IMR-90 (cell line): Measurements from ENCODE around the gene AANAT. TPM values are rescaled to one million over a fixed set of nuclear protein-coding genes. Genes with fewer than 3 reads are reported as not detected.

Experiments
- ATAC-seq: fragments of 200-7000 bp; cut with Tn5 transposase; 2 replicates; pipeline ENCODE4 v1.9.1; 2020; ENCODE audit warnings: low read depth, mild to moderate bottlenecking, moderate library complexity
- BruUV-seq: library from RNA; stranded (reverse); fragments of 400-500 nt; replicated peaks from 2 replicates; lab custom pipeline; 2021; lab: Mats Ljungman, UMichigan
- CTCF ChIA-PET: fragments of 300-600 bp; formaldehyde crosslinking; extraction: SDS; loops from one replicate; lab custom pipeline; 2021; ENCODE audit warnings: antibody characterized with exemption; lab: Yijun Ruan, JAX
- POLR2A ChIA-PET: fragments of 300-600 bp; sonication (Branson Sonifier 250); formaldehyde crosslinking; loops from one replicate; lab custom pipeline; 2022; ENCODE audit warnings: antibody characterized with exemption; ENCODE audit not compliant: unreplicated experiment; lab: Charles Lee
- DNase-seq: peaks from one replicate; pipeline ENCODE4 v3.0.0; 2013
- H2AFZ ChIP-seq: replicated peaks from 2 replicates; pipeline ENCODE3; 2013; ENCODE audit warnings: low read length, mild to moderate bottlenecking; ENCODE audit not compliant: poor library complexity
- H2AK5ac ChIP-seq: 2 replicates; pipeline ENCODE4 v1.6.1; 2013; ENCODE audit warnings: low read depth, low read length, inconsistent platforms
- H2AK9ac ChIP-seq: replicated peaks from 2 replicates; pipeline ENCODE3; 2013; ENCODE audit warnings: mild to moderate bottlenecking, low read depth, low read length, moderate library complexity; ENCODE audit not compliant: poor library complexity
- H2BK120ac ChIP-seq: 2 replicates; pipeline ENCODE4 v1.6.1; 2013; ENCODE audit warnings: low read depth, low read length, inconsistent platforms
- H2BK15ac ChIP-seq: 3 replicates; pipeline ENCODE4 v1.6.1; 2013; ENCODE audit warnings: low read depth, low read length, inconsistent platforms
- H2BK20ac ChIP-seq: 2 replicates; pipeline ENCODE4 v1.6.1; 2013; ENCODE audit warnings: low read depth, mild to moderate bottlenecking, inconsistent platforms, low read length, moderate library complexity
- H2BK5ac ChIP-seq: 2 replicates; pipeline ENCODE4 v1.6.1; 2013; ENCODE audit warnings: mild to moderate bottlenecking, low read depth, low read length, inconsistent platforms; ENCODE audit not compliant: poor library complexity, severe bottlenecking
- H3K14ac ChIP-seq: replicated peaks from 2 replicates; pipeline ENCODE4 v1.6.1; 2013; ENCODE audit warnings: low read depth, low read length, inconsistent platforms
- H3K18ac ChIP-seq: 2 replicates; pipeline ENCODE4 v1.6.1; 2013; ENCODE audit warnings: low read depth, low read length, control low read depth
- H3K23ac ChIP-seq: 2 replicates; pipeline ENCODE4 v1.6.1; 2013; ENCODE audit warnings: low read depth, low read length, inconsistent platforms
- H3K27ac ChIP-seq: 2 replicates; pipeline ENCODE4 v1.5.1; 2013; ENCODE audit warnings: mild to moderate bottlenecking, control low read depth, low read length; ENCODE audit not compliant: insufficient read depth
- H3K27me3 ChIP-seq: 2 replicates; pipeline ENCODE4 v1.6.1; 2013; ENCODE audit warnings: low read length; ENCODE audit not compliant: control insufficient read depth, insufficient read depth
- H3K36me3 ChIP-seq: 2 replicates; pipeline ENCODE4 v1.6.1; 2013; ENCODE audit warnings: low read length, mixed read lengths; ENCODE audit not compliant: control insufficient read depth, insufficient read depth
- H3K4ac ChIP-seq: 2 replicates; pipeline ENCODE4 v1.6.1; 2013; ENCODE audit warnings: low read depth, low read length, inconsistent platforms
- H3K4me1 ChIP-seq: 2 replicates; pipeline ENCODE4 v1.6.1; 2013; ENCODE audit warnings: low read length, mixed read lengths; ENCODE audit not compliant: control insufficient read depth, insufficient read depth
- H3K4me2 ChIP-seq: 2 replicates; pipeline ENCODE4 v1.6.1; 2013; ENCODE audit warnings: low read depth, mild to moderate bottlenecking, control low read depth, low read length, moderate library complexity
- H3K4me3 ChIP-seq: 2 replicates; pipeline ENCODE4 v1.5.1; 2013; ENCODE audit warnings: low read depth, mild to moderate bottlenecking, control low read depth, low read length, moderate library complexity; ENCODE audit not compliant: insufficient read depth
- H3K56ac ChIP-seq: 2 replicates; pipeline ENCODE4 v1.6.1; 2013; ENCODE audit warnings: low read length, inconsistent platforms; ENCODE audit not compliant: insufficient read depth; ENCODE audit errors: extremely low read depth
- H3K79me1 ChIP-seq, 2 experiments: 2 replicates each; pipeline ENCODE4 v1.6.1; 2013; ENCODE audit warnings: low read length in 2 of 2, inconsistent platforms in 1 of 2, low read depth in 1 of 2
- H3K9ac ChIP-seq: 2 replicates; pipeline ENCODE4 v1.6.1; 2013; ENCODE audit warnings: low read depth, low read length, control low read depth
- H3K9me1 ChIP-seq: 2 replicates; pipeline ENCODE4 v1.6.1; 2013; ENCODE audit warnings: low read length, inconsistent platforms; ENCODE audit not compliant: insufficient read depth
- H3K9me3 ChIP-seq: 2 replicates; pipeline ENCODE4 v1.6.1; 2013; ENCODE audit warnings: low read length; ENCODE audit not compliant: control insufficient read depth, insufficient read depth
- H4K20me1 ChIP-seq: 2 replicates; pipeline ENCODE4 v1.6.1; 2013; ENCODE audit warnings: low read length, inconsistent platforms; ENCODE audit not compliant: insufficient read depth
- H4K5ac ChIP-seq: 2 replicates; pipeline ENCODE4 v1.6.1; 2013; ENCODE audit warnings: mild to moderate bottlenecking, low read depth, low read length, control low read depth
- H4K8ac ChIP-seq, 2 experiments: 2 replicates each; pipeline ENCODE4 v1.6.1; 2013; ENCODE audit warnings: low read depth in 2 of 2, low read length in 2 of 2, control low read depth in 1 of 2, inconsistent platforms in 1 of 2
- H4K91ac ChIP-seq: 2 replicates; pipeline ENCODE4 v1.6.1; 2013; ENCODE audit warnings: low read depth, low read length, inconsistent platforms; ENCODE audit not compliant: insufficient read depth
- BHLHE40 ChIP-seq: fragments of 150-350 bp; IDR thresholded peaks from 2 replicates; pipeline ENCODE4 v1.6.1; 2016; ENCODE audit warnings: mild to moderate bottlenecking, low read depth, low read length
- CEBPB ChIP-seq: IDR thresholded peaks from 2 replicates; pipeline ENCODE4 v1.6.1; 2012; ENCODE audit warnings: low read depth, low read length, improper control_type of control experiment
- CTCF ChIP-seq: conservative IDR thresholded peaks from 2 replicates; pipeline ENCODE4 v1.5.1; 2012; ENCODE audit warnings: mild to moderate bottlenecking, low read depth, low read length, improper control_type of control experiment
- ELK1 ChIP-seq: fragments of 150-350 bp; IDR thresholded peaks from 2 replicates; pipeline ENCODE4 v1.6.1; 2016; ENCODE audit warnings: low read depth, mild to moderate bottlenecking, low read length, moderate library complexity, borderline replicate concordance
- FOS ChIP-seq: fragments of 150-350 bp; IDR thresholded peaks from 2 replicates; pipeline ENCODE4 v1.6.1; 2016; ENCODE audit warnings: low read depth, low read length
- MAFK ChIP-seq: IDR thresholded peaks from 2 replicates; pipeline ENCODE4 v1.6.1; 2012; ENCODE audit warnings: low read depth, low read length, improper control_type of control experiment
- MAZ ChIP-seq: IDR thresholded peaks from 2 replicates; pipeline ENCODE4 v1.6.1; 2012; ENCODE audit warnings: low read depth, mild to moderate bottlenecking, low read length, improper control_type of control experiment, moderate library complexity, borderline replicate concordance
- MXI1 ChIP-seq: IDR thresholded peaks from 2 replicates; pipeline ENCODE4 v1.6.1; 2012; ENCODE audit warnings: low read depth, mild to moderate bottlenecking, low read length, moderate library complexity, borderline replicate concordance
- NFE2L2 ChIP-seq: fragments of 150-350 bp; IDR thresholded peaks from 2 replicates; pipeline ENCODE4 v1.6.1; 2016; ENCODE audit warnings: low read depth, mild to moderate bottlenecking, low read length
- POLR2A ChIP-seq: IDR thresholded peaks from 2 replicates; pipeline ENCODE4 v1.6.1; 2012; ENCODE audit warnings: mild to moderate bottlenecking, low read depth, low read length
- SMC3 ChIP-seq: fragments of 150-350 bp; IDR thresholded peaks from 2 replicates; pipeline ENCODE4 v1.6.1; 2016; ENCODE audit warnings: low read depth, mild to moderate bottlenecking, antibody characterized with exemption, low read length, moderate library complexity
- USF2 ChIP-seq: fragments of 150-350 bp; IDR thresholded peaks from 2 replicates; pipeline ENCODE4 v1.6.1; 2017; ENCODE audit warnings: mild to moderate bottlenecking, antibody characterized with exemption, low read length, low read depth
- WGBS, 2 experiments: methylation state at CpG; one replicate each; pipeline versions ENCODE4 v1.1.5 to v1.1.7; 2013; ENCODE audit warnings: missing lambda C conversion rate in 2 of 2; ENCODE audit not compliant: insufficient read length in 1 of 2; ENCODE audit errors: extremely low coverage in 2 of 2; 5-methylcytosine and 5-hydroxymethylcytosine counted together
- dilution Hi-C: fragments of 300-500 bp; cut with HindIII; formaldehyde crosslinking; loops from one replicate; pipeline ENCODE4 v1.14.3; 2018; ENCODE audit warnings: low sequenced_read_pairs; ENCODE audit not compliant: unreplicated experiment
- in situ Hi-C: fragments of 300-500 bp; cut with MboI; formaldehyde crosslinking; loops from 3 replicates; pipeline ENCODE4 v1.14.3; 2019; ENCODE audit warnings: low sequenced_read_pairs, inconsistent platforms, mixed read lengths
- intact Hi-C: fragments of 100-400 bp; cut with micrococcal nuclease; formaldehyde crosslinking; loops from 2 replicates; pipeline ENCODE4 v1.10.0; 2022
- polyA plus RNA-seq, 3 experiments: library from polyadenylated mRNA; depleted of rRNA; stranded (reverse); fragments of >200 nt; gene quantifications; 2 replicates each; pipeline ENCODE4 v1.2.3, GENCODE V29; 2012; ENCODE audit warnings: low replicate concordance in 1 of 3
- total RNA-seq: library from RNA; depleted of rRNA; stranded (reverse); fragments of >200 nt; gene quantifications from 2 replicates; pipeline ENCODE4 v1.2.3, GENCODE V29; 2012

AANAT gene
- total and polyA plus RNA-seq, 2 of the 4 experiments (the other 2 are of a cell fraction), result 0.21 TPM; not detected in 1

DNA sequence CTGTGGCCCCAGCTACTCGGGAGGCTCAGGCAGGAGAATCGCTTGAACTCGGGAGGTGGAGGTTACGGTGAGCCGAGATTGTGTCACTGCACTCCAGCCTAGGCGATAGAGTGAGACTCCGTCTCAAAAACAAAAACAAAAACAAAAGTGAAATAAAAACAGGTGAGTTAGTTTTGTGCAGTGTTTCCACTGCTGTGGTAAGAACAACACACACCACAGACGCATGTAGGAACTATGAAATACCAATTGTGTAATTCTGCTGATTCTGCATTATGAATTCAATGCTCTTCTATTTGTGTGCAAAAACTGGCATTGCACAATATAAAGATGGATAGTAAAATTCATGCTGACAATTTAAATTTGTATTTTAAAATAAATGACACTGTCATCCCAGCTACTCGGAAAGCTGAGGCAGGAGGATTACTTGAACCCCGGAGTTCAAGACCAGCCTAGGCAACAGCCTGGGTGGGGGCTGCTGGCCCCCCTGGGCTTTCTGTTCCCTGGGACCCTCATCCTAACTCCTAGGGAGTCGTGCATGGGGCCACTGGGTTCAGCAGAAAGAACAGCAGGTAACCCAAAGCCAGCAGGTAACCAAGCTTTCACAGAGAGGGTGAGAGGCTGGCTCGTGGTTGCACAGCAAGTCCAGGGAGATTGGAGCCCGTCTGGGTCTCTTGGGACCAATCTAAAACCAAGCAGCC, 44.4 kb downstream of the AANAT start:
- no peak overlapping the region for H3K14ac ChIP-seq
- no peak overlapping the region for H2BK20ac ChIP-seq
- no peak overlapping the region for H3K23ac ChIP-seq
- H3K27ac ChIP-seq, result no peak overlapping the region
- H3K27me3 ChIP-seq, result peaks cover 11% of the 10 kb centered on the region
- H2AK9ac ChIP-seq, result no peak overlapping the region
- ChIA-PET CTCF (interaction anchor here (0.5 kb wide), 1 partner anchor 557 kb away, joined by 3 read pairs; no protein-coding TSS in a partner anchor), POLR2A (no interaction called here)
- H3K9me1 ChIP-seq, result 0 out of 2 replicates have a peak, but pooled peaks cover 5% of the 10 kb centered on the region
- H4K91ac ChIP-seq, result no peak overlapping the region
- H2BK15ac ChIP-seq, result no peak overlapping the region
- no TSS peak for BruUV-seq
- no peak overlapping the region for H2BK120ac ChIP-seq
- H3K9me3 ChIP-seq, result no peaks in the 10 kb centered on the region
- no peak overlapping the region for H2BK5ac ChIP-seq
- WGBS, 2 experiments, result 92% methylated on average over 6 of the region's 13 CpGs; no CpG with 5 or more reads in 1 of the 2 experiments
- no peak overlapping the region for H2AFZ ChIP-seq
- H3K79me1 ChIP-seq, result no peaks in the 10 kb centered on the region
- DNase-seq (no peak), ATAC-seq (no peak)
- no peaks in the 10 kb centered on the region for H3K36me3 ChIP-seq
- H3K4me1 ChIP-seq, result peaks cover 10% of the 10 kb centered on the region
- H3K56ac ChIP-seq, result no peak overlapping the region
- TF ChIP-seq MAFK, result peak; percentile 94
- no peak for TF ChIP-seq MAZ
- TF ChIP-seq SMC3, result no peak
- no peak for TF ChIP-seq NFE2L2
- no peak for TF ChIP-seq POLR2A
- TF ChIP-seq FOS, result no peak
- no peak for TF ChIP-seq BHLHE40
- no peak for TF ChIP-seq CTCF
- no peak for TF ChIP-seq MXI1
- TF ChIP-seq CEBPB, result peak; percentile 74; the same call in 1 of the 2 replicates
- no peak for TF ChIP-seq ELK1
- no peak for TF ChIP-seq USF2
- in situ Hi-C loops (no loop called here), dilution Hi-C loops (no loop called here), intact Hi-C loops (no loop called here)
- H3K4ac ChIP-seq, result no peak overlapping the region
- no peak overlapping the region for H3K4me2 ChIP-seq
- H2AK5ac ChIP-seq, result no peak overlapping the region
- no peak overlapping the region for H4K8ac ChIP-seq
- no peak overlapping the region for H3K4me3 ChIP-seq
- no peak overlapping the region for H3K18ac ChIP-seq
- H4K20me1 ChIP-seq, result no peaks in the 10 kb centered on the region
- no peak overlapping the region for H4K5ac ChIP-seq
- H3K9ac ChIP-seq, result no peak overlapping the region
